GM12864 (cell line): ENCODE results near the gene FAM221B.

Experiments used
- DNase-seq: peaks from one replicate; pipeline ENCODE4 v3.0.0-alpha.2; 2011; ENCODE audit warnings: low read depth
- H3K4me3 ChIP-seq: 2 replicates; pipeline ENCODE4 v1.5.1; 2011; ENCODE audit warnings: mild to moderate bottlenecking, low read depth, low read length, control low read depth
- TF ChIP-seq, protein P1 (sequence below): IDR thresholded peaks from 2 replicates; pipeline ENCODE4 v1.5.1; 2011; ENCODE audit warnings: low read depth, mild to moderate bottlenecking, moderate library complexity, low read length, control low read depth, inconsistent platforms; ENCODE audit errors: missing control alignments

The FAM221B gene

DNA sequence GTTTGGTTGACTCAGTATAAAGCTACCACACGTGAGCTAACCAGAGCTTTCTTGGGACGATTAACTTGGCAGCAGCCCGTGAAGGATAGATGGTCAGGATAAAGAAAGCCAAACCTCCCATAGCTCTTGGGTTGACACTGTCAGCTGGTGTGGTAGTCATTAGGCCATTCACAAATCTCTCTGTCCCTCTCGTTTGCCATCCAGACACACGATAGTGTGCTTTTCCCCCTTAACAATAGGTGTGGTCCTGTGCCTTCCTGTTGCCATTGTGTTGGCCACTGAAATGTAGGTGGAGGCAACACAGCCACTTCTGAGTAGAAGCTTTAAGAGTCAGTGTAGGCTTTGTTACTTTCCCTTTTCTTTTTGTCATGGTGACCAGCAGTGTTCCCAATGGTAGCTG is 29.9 kb upstream of the FAM221B start:
- H3K4me3 ChIP-seq, result no peak overlapping the region
- TF ChIP-seq, protein P1, sequence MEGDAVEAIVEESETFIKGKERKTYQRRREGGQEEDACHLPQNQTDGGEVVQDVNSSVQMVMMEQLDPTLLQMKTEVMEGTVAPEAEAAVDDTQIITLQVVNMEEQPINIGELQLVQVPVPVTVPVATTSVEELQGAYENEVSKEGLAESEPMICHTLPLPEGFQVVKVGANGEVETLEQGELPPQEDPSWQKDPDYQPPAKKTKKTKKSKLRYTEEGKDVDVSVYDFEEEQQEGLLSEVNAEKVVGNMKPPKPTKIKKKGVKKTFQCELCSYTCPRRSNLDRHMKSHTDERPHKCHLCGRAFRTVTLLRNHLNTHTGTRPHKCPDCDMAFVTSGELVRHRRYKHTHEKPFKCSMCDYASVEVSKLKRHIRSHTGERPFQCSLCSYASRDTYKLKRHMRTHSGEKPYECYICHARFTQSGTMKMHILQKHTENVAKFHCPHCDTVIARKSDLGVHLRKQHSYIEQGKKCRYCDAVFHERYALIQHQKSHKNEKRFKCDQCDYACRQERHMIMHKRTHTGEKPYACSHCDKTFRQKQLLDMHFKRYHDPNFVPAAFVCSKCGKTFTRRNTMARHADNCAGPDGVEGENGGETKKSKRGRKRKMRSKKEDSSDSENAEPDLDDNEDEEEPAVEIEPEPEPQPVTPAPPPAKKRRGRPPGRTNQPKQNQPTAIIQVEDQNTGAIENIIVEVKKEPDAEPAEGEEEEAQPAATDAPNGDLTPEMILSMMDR, result no peak
- no peak for DNase-seq

DNA sequence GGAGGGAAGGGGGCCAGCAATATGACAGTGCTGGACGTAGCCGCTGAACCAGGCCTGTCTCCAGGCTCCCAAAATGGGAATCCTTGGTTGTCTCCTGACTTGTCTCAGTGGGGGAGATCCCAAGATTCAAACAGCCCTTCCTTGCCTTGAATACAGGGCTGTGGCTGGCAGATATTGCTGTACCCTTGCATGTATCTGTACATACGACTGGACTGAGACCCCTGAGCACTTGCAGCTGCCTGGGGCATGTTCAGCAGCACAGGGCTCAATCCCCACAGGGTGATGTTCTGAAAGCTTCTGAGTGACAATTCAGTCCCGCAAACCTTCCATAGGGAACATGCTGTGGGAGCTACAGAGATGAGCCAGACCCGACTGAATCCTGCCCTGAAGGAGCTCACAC is 28.4 kb upstream of the FAM221B start:
- no peak for DNase-seq
- TF ChIP-seq, protein P1, result no peak
- H3K4me3 ChIP-seq, result no peak overlapping the region

DNA sequence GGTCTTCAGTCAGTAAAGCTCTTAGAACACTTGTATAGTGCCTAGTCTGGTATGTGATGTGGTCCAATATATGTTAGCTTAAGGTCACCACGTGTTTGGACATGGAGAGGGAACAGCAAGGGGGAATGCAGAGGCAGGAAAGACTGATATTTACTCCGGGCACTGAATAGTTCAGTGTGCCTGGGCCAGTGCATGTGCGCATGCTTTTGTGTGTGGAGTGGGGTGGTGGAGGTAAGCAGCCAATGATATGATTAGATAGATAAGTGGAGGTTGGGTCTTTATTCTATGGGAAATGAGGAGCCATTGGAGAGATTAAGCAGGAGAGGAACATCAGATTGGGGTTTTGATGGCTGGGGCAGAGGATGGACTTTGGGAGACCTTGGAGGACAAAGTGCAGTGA is 27.7 kb upstream of the FAM221B start:
- no peak overlapping the region for H3K4me3 ChIP-seq
- no peak for DNase-seq
- TF ChIP-seq, protein P1, result no peak

DNA sequence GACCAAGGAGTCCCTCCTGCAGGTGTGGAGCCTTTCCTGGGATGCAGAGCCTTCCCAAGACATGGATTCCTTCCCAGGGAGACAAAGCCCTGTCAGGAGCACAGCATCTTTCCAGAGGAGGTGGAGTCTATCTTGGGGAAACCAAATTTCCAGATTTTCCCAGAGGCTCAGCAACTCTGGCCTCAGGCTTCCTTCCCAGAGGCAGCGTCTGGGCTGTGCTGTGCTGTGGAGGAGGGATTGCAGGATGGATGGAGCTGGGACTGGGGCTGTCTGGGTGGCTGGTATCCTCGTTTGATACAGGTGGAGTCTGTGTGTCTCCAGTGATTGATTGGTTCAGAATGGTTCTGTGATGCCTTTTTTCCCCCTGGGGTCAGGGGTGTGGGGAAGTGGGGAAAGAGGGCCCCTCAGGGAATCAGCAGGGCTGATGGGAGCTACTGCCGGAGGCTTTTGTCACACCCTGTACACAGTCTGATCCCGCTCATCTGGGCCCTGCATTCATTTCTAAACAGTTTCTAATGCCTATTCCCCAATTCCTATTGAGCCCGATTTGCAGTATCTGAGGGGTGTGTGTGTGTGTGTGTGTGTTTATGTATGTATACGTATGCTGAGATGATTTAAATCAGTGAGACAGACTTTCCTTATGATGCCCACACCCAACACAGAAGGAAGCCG is 25.7 kb upstream of the FAM221B start:
- H3K4me3 ChIP-seq, result no peak overlapping the region
- TF ChIP-seq, protein P1, result no peak
- no peak for DNase-seq

DNA sequence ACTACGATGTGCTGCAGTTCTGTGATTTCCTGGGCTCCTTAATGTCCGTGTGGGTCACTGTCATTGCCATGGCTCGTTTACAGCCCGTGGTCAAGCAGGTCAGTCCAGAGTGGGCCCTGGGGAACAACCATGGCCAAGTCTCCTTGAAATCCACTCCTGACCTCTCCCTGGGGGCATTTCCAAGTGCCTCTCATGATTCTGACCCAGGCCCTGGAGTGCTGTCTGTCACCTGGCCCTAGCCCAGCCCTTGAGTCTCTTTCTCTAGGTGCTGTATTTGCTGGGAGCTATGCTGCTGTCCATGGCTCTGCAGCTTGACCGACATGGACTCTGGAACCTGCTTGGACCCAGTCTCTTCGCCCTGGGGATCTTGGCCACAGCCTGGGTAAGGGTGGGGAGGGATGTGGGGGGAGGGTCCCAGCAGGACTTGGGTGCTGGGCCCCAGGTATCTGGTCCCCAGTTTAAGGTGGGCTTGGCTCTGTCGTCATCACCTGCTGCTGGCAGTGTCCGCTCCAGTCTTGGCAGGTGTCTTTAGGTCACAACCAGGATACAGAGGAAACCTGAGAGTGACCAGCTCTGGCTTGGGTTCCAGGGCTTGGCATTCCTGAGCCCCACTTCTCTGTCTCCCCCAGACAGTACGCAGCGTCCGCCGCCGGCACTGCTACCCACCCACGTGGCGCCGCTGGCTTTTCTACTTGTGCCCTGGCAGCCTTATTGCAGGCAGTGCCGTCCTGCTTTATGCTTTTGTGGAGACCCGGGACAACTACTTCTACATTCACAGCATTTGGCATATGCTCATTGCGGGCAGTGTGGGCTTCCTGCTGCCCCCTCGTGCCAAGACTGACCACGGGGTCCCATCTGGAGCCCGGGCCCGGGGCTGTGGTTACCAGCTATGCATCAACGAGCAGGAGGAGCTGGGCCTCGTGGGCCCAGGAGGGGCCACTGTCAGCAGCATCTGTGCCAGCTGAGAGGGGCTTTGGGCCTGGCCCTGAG is 24.6 kb upstream of the FAM221B start:
- H3K4me3 ChIP-seq, result no peak overlapping the region
- TF ChIP-seq, protein P1, result no peak
- DNase-seq, result no peak

DNA sequence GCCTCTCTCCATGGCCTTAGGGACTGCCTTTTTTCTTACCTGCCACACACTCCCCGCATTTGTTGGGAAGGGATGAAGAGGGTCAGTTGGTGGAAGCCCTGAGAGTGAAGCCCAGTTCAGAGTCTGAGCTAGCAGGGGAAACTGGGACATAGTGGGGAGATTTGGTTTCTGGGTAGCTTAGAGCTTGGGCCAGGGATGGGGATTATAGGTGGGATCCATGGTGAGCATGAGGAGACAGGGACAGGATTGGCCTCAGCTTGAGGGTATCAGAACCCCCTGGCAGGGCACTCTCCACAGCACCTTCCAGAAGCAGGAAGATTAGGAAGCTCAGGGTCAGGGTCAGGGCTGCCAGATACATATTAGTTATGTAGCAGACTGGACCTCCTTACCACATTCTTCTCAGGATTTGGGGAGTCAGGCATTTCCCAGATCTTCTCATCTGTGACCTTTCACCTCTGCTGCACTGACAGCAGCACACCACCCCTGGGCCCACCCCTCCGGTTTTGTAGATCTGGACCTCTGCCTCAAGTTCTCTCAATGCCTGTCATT is 23.8 kb upstream of the FAM221B start:
- H3K4me3 ChIP-seq, result no peak overlapping the region
- TF ChIP-seq, protein P1, result no peak
- no peak for DNase-seq
